ENCODE data around the gene BCOR. TPM values are rescaled to one million over a fixed set of nuclear protein-coding genes. Genes with fewer than 3 reads are reported as not detected.

Gene BCOR
- total and polyA plus RNA-seq, 2 of the 13 experiments (the other 11 are each of a cell fraction or from before 2014, with no cell fraction given) = 14.3 to 15.2 TPM

DNA sequence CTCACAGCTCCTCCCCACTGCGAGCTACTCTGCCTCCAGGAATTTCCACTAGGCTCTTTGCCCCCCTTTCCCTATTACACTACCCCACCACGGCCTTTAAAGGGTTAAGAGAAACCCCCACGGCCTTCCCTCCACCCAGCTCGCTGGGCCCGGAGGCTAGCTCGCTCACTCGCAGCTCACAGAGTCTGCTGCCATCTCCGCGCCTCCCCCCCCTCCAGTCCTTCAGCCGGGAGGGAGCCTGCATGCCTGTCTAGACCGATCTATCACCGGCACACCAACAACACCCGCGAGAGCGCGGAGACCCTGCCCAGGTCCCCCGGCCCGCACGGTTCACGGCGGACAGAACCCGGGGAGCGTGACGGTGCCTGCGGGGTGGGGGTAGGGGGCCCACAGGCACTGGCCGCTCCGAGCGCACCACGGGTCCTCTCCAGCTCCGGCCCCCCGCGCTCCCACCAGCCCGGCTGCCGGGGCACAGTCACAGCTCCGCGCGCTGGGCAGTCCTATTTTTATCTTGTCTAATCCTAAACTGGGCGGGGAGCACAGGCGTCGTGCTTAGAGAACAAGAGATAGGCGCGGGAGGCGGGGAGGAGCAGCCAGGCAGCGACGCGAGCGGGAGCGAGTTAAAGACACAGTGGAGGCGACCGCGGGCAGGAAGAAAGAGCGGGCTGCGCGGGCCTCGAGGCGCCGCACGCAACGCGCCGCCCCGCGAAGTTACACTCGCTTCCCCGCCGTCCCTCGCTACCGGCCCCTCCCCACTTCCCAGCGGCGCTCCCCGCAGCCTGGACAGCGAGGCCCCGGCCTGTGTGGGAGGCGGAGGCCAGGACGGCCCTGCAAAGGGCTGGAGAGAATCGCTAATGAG is 3.5 kb downstream of the BCOR start:
- in situ Hi-C loops (cut with HindIII; ENCODE audit: extremely low pct_ligation_motif_present, low pct_unique_long_range_greater_than_20kb) = no loop called here
- intact Hi-C loops (cut with micrococcal nuclease; ENCODE audit: unreplicated experiment) = no loop called here
- Histone ChIP-seq H2AFZ (ENCODE audit: low read length) (no peak overlapping the region), H3K9ac (ENCODE audit: insufficient read depth, low read depth, low read length) (peak overlapping the region; percentile 65), H3K27ac (ENCODE audit: extremely low read length, insufficient read depth, low read length) (no peak overlapping the region), H3K4me3 (replicated peaks in 1 of 3; ENCODE audit: insufficient read depth in 1 of 3, low read depth in 2 of 3, low read length in 3 of 3) (peak overlapping the region; percentile 69 to 75 (median 73); a peak in 5 of 6 replicates), H3K4me1 (ENCODE audit: insufficient read depth, low read length) (peaks cover 41% of the 10 kb centered on the region), H3K9me3 (ENCODE audit: low read length) (no peaks in the 10 kb centered on the region), H3K27me3 (ENCODE audit: control insufficient read depth in 1 of 2, insufficient read depth in 2 of 2, low read length in 2 of 2) (no peaks in the 10 kb centered on the region), H3K79me2 (ENCODE audit: insufficient read depth, low read length) (peaks cover 61% of the 10 kb centered on the region), H3K4me2 (ENCODE audit: low read depth, low read length) (peak overlapping the region; percentile 80), H3K36me3 (replicated peaks in 1 of 2; ENCODE audit: control insufficient read depth in 1 of 2, insufficient read depth in 2 of 2, low read length in 2 of 2) (no peaks in the 10 kb centered on the region), H4K20me1 (ENCODE audit: insufficient read depth, low read length) (peaks cover 50% of the 10 kb centered on the region)
- WGBS (ENCODE audit: low lambda C conversion rate) = 0% methylated on average over 1 of the region's 76 CpGs
- ChIA-PET CTCF (ENCODE audit: low intra/inter-chr PET ratio, low total read pairs) (no interaction called here), POLR2A (interaction anchor here (0.6 to 1.9 kb wide), 8 partner anchors 10 to 81 kb away, joined by 3 to 10 read pairs (median 4); no protein-coding TSS in a partner anchor)
- FAIRE-seq (no peak), ATAC-seq (peak; percentile 34), DNase-seq (ENCODE audit: low spot score) (no peak)
- BruUV-seq (replicated peaks) = no TSS peak
- TF ChIP-seq AKAP8 (CRISPR knock-in tag; IDR thresholded peaks at IDR 0.05) (peak; percentile 58; the same call in 1 of the 2 replicates), HOXD1 (CRISPR knock-in tag; IDR thresholded peaks at IDR 0.05) (no peak), ZXDC (CRISPR knock-in tag; IDR thresholded peaks at IDR 0.05) (no peak), HHEX (CRISPR knock-in tag; IDR thresholded peaks at IDR 0.05) (no peak), SMYD3 (CRISPR knock-in tag; IDR thresholded peaks at IDR 0.05) (no peak), CENPT (CRISPR knock-in tag; IDR thresholded peaks at IDR 0.05; ENCODE audit: low read depth) (no peak), UBTF (CRISPR knock-in tag; IDR thresholded peaks at IDR 0.05) (0 out of 2 replicates have a peak, but pooled peaks have one; percentile 33), FOXP4 (CRISPR knock-in tag; IDR thresholded peaks at IDR 0.05) (no peak), ZNF652 (CRISPR knock-in tag; IDR thresholded peaks at IDR 0.05; ENCODE audit: borderline replicate concordance, low read depth) (peak; percentile 78), ZNF205 (CRISPR knock-in tag; IDR thresholded peaks at IDR 0.05) (no peak), AGO2 (optimal IDR thresholded peaks at IDR 0.05; ENCODE audit: low read depth, low read length) (peak; percentile 80), ASH2L (IDR thresholded peaks at IDR 0.05; ENCODE audit: insufficient read length, low read depth, low read length) (peak; percentile 19), KLF6 (CRISPR knock-in tag; IDR thresholded peaks at IDR 0.05) (no peak)
- TF ChIP-seq, protein P1, sequence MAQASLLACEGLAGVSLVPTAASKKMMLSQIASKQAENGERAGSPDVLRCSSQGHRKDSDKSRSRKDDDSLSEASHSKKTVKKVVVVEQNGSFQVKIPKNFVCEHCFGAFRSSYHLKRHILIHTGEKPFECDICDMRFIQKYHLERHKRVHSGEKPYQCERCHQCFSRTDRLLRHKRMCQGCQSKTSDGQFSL (CRISPR knock-in tag; IDR thresholded peaks at IDR 0.05) = peak; percentile 64
- TF ChIP-seq, protein P2, sequence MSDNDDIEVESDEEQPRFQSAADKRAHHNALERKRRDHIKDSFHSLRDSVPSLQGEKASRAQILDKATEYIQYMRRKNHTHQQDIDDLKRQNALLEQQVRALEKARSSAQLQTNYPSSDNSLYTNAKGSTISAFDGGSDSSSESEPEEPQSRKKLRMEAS (IDR thresholded peaks at IDR 0.05) = peak; percentile 17; the same call in 1 of the 2 replicates
